ENCODE results near the gene COQ8B.
"Not testable (repeated sequence)": the region's sequence is repeated elsewhere in the genome, so short reads cannot be mapped to it uniquely, and the experiment has no call there.

Gene COQ8B

GRCh38 chr19:40658031-40658430, 58.7 kb downstream of the COQ8B start:
- H3K36me3 ChIP-seq (ENCODE audit: control insufficient read depth, insufficient read depth, low read length): no peaks in the 10 kb centered on the region
- no peaks in the 10 kb centered on the region for H3K9me3 ChIP-seq (ENCODE audit: control insufficient read depth, insufficient read depth, low read length)
- no peak overlapping the region for H3K27ac ChIP-seq (ENCODE audit: low read length)
- H3K4me3 ChIP-seq (ENCODE audit: low read length): no peak overlapping the region
- H3K27me3 ChIP-seq (ENCODE audit: control insufficient read depth, insufficient read depth, low read length): peaks cover 1% of the 10 kb centered on the region; the same call in 1 of the 2 replicates
- DNase-seq (ENCODE audit: low read depth, low spot score): no peak
- WGBS (ENCODE audit: insufficient coverage, insufficient read length): no CpG with 5 or more reads among the region's 8 CpGs
- H3K4me1 ChIP-seq (ENCODE audit: control insufficient read depth, insufficient read depth, low read length): no peaks in the 10 kb centered on the region

GRCh38 chr19:40655684-40656083, 61.0 kb downstream of the COQ8B start:
- WGBS (ENCODE audit: insufficient coverage, insufficient read length): no CpG with 5 or more reads among the region's 7 CpGs
- not testable (repeated sequence) for H3K9me3 ChIP-seq (ENCODE audit: control insufficient read depth, insufficient read depth, low read length); DNase-seq (ENCODE audit: low read depth, low spot score); H3K4me1 ChIP-seq (ENCODE audit: control insufficient read depth, insufficient read depth, low read length); H3K27ac ChIP-seq (ENCODE audit: low read length); H3K36me3 ChIP-seq (ENCODE audit: control insufficient read depth, insufficient read depth, low read length); H3K4me3 ChIP-seq (ENCODE audit: low read length); H3K27me3 ChIP-seq (ENCODE audit: control insufficient read depth, insufficient read depth, low read length)

GRCh38 chr19:40652303-40652702, 64.4 kb downstream of the COQ8B start:
- H3K27me3 ChIP-seq (ENCODE audit: control insufficient read depth, insufficient read depth, low read length); H3K36me3 ChIP-seq (ENCODE audit: control insufficient read depth, insufficient read depth, low read length); H3K27ac ChIP-seq (ENCODE audit: low read length); H3K9me3 ChIP-seq (ENCODE audit: control insufficient read depth, insufficient read depth, low read length); H3K4me1 ChIP-seq (ENCODE audit: control insufficient read depth, insufficient read depth, low read length); DNase-seq (ENCODE audit: low read depth, low spot score); H3K4me3 ChIP-seq (ENCODE audit: low read length): not testable (repeated sequence)
- WGBS (ENCODE audit: insufficient coverage, insufficient read length): no CpG with 5 or more reads among the region's 11 CpGs

- WGBS (ENCODE audit: insufficient coverage, insufficient read length): no CpG with 5 or more reads among the region's 8 CpGs
- Histone ChIP-seq H3K36me3 (ENCODE audit: control insufficient read depth, insufficient read depth, low read length) (no peaks in the 10 kb centered on the region), H3K27me3 (ENCODE audit: control insufficient read depth, insufficient read depth, low read length) (peaks cover 1% of the 10 kb centered on the region; the same call in 1 of the 2 replicates), H3K9me3 (ENCODE audit: control insufficient read depth, insufficient read depth, low read length) (no peaks in the 10 kb centered on the region), H3K4me3 (ENCODE audit: low read length) (no peak overlapping the region), H3K4me1 (ENCODE audit: control insufficient read depth, insufficient read depth, low read length) (no peaks in the 10 kb centered on the region), H3K27ac (ENCODE audit: low read length) (no peak overlapping the region)
- DNase-seq (ENCODE audit: low read depth, low spot score): no peak
Measured at GRCh38 chr19:40650749-40651305, 65.9 kb downstream of the COQ8B start.

GRCh38 chr19:40649903-40650675, 66.6 kb downstream of the COQ8B start:
- H3K27ac ChIP-seq (ENCODE audit: low read length); H3K36me3 ChIP-seq (ENCODE audit: control insufficient read depth, insufficient read depth, low read length); DNase-seq (ENCODE audit: low read depth, low spot score); H3K4me1 ChIP-seq (ENCODE audit: control insufficient read depth, insufficient read depth, low read length); H3K4me3 ChIP-seq (ENCODE audit: low read length); H3K9me3 ChIP-seq (ENCODE audit: control insufficient read depth, insufficient read depth, low read length); H3K27me3 ChIP-seq (ENCODE audit: control insufficient read depth, insufficient read depth, low read length): not testable (repeated sequence)
- WGBS (ENCODE audit: insufficient coverage, insufficient read length): no CpG with 5 or more reads among the region's 9 CpGs

- H3K27me3 ChIP-seq (ENCODE audit: control insufficient read depth, insufficient read depth, low read length): no peaks in the 10 kb centered on the region
- no peaks in the 10 kb centered on the region for H3K36me3 ChIP-seq (ENCODE audit: control insufficient read depth, insufficient read depth, low read length)
- no CpG with 5 or more reads among the region's 5 CpGs for WGBS (ENCODE audit: insufficient coverage, insufficient read length)
- H3K4me1 ChIP-seq (ENCODE audit: control insufficient read depth, insufficient read depth, low read length): no peaks in the 10 kb centered on the region
- H3K27ac ChIP-seq (ENCODE audit: low read length): no peak overlapping the region
- H3K4me3 ChIP-seq (ENCODE audit: low read length): no peak overlapping the region
- DNase-seq (ENCODE audit: low read depth, low spot score): no peak
- H3K9me3 ChIP-seq (ENCODE audit: control insufficient read depth, insufficient read depth, low read length): no peaks in the 10 kb centered on the region
Measured at GRCh38 chr19:40646743-40647254, 69.9 kb downstream of the COQ8B start.

- no peak overlapping the region for H3K27ac ChIP-seq (ENCODE audit: low read length)
- H3K36me3 ChIP-seq (ENCODE audit: control insufficient read depth, insufficient read depth, low read length): no peaks in the 10 kb centered on the region
- WGBS (ENCODE audit: insufficient coverage, insufficient read length): no CpG with 5 or more reads among the region's 8 CpGs
Measured at GRCh38 chr19:40642757-40643305, 73.9 kb downstream of the COQ8B start.

GRCh38 chr19:40642051-40642706, 74.5 kb downstream of the COQ8B start:
- H3K27me3 ChIP-seq (ENCODE audit: control insufficient read depth, insufficient read depth, low read length): no peaks in the 10 kb centered on the region
- no peaks in the 10 kb centered on the region for H3K4me1 ChIP-seq (ENCODE audit: control insufficient read depth, insufficient read depth, low read length)
- H3K27ac ChIP-seq (ENCODE audit: low read length): no peak overlapping the region
- H3K4me3 ChIP-seq (ENCODE audit: low read length): no peak overlapping the region
- H3K9me3 ChIP-seq (ENCODE audit: control insufficient read depth, insufficient read depth, low read length): no peaks in the 10 kb centered on the region
- DNase-seq (ENCODE audit: low read depth, low spot score): no peak
- H3K36me3 ChIP-seq (ENCODE audit: control insufficient read depth, insufficient read depth, low read length): no peaks in the 10 kb centered on the region
- WGBS (ENCODE audit: insufficient coverage, insufficient read length): no CpG with 5 or more reads among the region's 18 CpGs

More at GRCh38 chr19:40642757-40643305, 73.9 kb downstream of the COQ8B start:
- H3K4me1 ChIP-seq (ENCODE audit: control insufficient read depth, insufficient read depth, low read length): no peaks in the 10 kb centered on the region
- H3K4me3 ChIP-seq (ENCODE audit: low read length): no peak overlapping the region
- H3K9me3 ChIP-seq (ENCODE audit: control insufficient read depth, insufficient read depth, low read length): no peaks in the 10 kb centered on the region
- H3K27me3 ChIP-seq (ENCODE audit: control insufficient read depth, insufficient read depth, low read length): no peaks in the 10 kb centered on the region
- DNase-seq (ENCODE audit: low read depth, low spot score): no peak
